Endothelial cell (in vitro differentiated cells): Measurements from ENCODE around the gene CBX2. TPM values are rescaled to one million over a fixed set of nuclear protein-coding genes. Genes with fewer than 3 reads are reported as not detected.

Source experiments
- DNase-seq: peaks from one replicate; pipeline ENCODE4 v3.0.0; 2021; ENCODE audit warnings: low spot score
- H3K27ac Mint-ChIP-seq: one replicate; pipeline ENCODE4 v1.8.0; 2021; ENCODE audit warnings: mixed read lengths, inconsistent platforms; ENCODE audit not compliant: unreplicated experiment
- H3K27me3 Mint-ChIP-seq: one replicate; pipeline ENCODE4 v1.8.0; 2021; ENCODE audit warnings: mild to moderate bottlenecking, moderate library complexity, mixed read lengths, inconsistent platforms; ENCODE audit not compliant: unreplicated experiment
- H3K36me3 Mint-ChIP-seq: one replicate; pipeline ENCODE4 v1.8.0; 2021; ENCODE audit warnings: mild to moderate bottlenecking, low read depth, mixed read lengths, inconsistent platforms; ENCODE audit not compliant: unreplicated experiment
- H3K4me1 Mint-ChIP-seq: one replicate; pipeline ENCODE4 v1.8.0; 2021; ENCODE audit warnings: mild to moderate bottlenecking, mixed read lengths, inconsistent platforms; ENCODE audit not compliant: unreplicated experiment
- H3K4me3 Mint-ChIP-seq: one replicate; pipeline ENCODE4 v1.8.0; 2021; ENCODE audit warnings: mild to moderate bottlenecking, mixed read lengths, inconsistent platforms; ENCODE audit not compliant: unreplicated experiment
- H3K9me3 Mint-ChIP-seq: one replicate; pipeline ENCODE4 v1.8.0; 2021; ENCODE audit warnings: mixed read lengths, inconsistent platforms; ENCODE audit not compliant: unreplicated experiment
- total RNA-seq: library from RNA; stranded (reverse); fragmentation: NEBNext Ultra II Directional; extraction: Animal tissue kit (Norgen Biotek cat#: 25700); gene quantifications from one replicate; pipeline ENCODE4 v1.2.1, GENCODE V29; 2021; ENCODE audit not compliant: unreplicated experiment
- TF ChIP-seq, protein P1 (sequence below): fragments of 200-600 bp; sonication (generic); IDR thresholded peaks from one replicate; pipeline ENCODE4 v1.5.0; 2021; ENCODE audit warnings: antibody characterized with exemption; ENCODE audit not compliant: unreplicated experiment

The CBX2 gene
- total RNA-seq, 1 donor from 2014 or later = 50.0 TPM

DNA sequence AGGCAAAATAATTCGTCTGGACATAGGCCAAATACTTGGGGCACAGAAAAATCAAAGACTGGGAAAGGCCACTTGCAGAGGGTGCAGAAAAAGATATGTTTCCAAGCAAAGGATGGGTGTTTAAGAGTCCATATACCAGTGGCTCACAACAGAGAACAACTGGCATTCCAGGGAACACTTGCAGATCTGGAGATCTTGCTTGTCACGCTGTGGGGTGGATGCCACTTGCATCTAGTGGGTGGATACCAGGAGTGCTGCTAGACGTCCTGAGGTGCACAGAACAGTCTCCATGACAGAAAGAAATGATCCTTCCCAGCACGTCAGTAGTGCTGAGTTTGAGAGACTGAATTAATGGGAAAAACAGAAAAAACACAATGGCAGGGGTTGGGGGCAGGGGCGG lies 10.5 kb downstream of the CBX2 start:
- no peak for DNase-seq
- no peaks in the 10 kb centered on the region for H3K9me3 Mint-ChIP-seq
- no peak overlapping the region for H3K27ac Mint-ChIP-seq
- no peak overlapping the region for H3K4me3 Mint-ChIP-seq
- peaks cover 10% of the 10 kb centered on the region for H3K36me3 Mint-ChIP-seq
- peaks cover 4% of the 10 kb centered on the region for H3K4me1 Mint-ChIP-seq
- peaks cover 9% of the 10 kb centered on the region for H3K27me3 Mint-ChIP-seq
- TF ChIP-seq, protein P1, sequence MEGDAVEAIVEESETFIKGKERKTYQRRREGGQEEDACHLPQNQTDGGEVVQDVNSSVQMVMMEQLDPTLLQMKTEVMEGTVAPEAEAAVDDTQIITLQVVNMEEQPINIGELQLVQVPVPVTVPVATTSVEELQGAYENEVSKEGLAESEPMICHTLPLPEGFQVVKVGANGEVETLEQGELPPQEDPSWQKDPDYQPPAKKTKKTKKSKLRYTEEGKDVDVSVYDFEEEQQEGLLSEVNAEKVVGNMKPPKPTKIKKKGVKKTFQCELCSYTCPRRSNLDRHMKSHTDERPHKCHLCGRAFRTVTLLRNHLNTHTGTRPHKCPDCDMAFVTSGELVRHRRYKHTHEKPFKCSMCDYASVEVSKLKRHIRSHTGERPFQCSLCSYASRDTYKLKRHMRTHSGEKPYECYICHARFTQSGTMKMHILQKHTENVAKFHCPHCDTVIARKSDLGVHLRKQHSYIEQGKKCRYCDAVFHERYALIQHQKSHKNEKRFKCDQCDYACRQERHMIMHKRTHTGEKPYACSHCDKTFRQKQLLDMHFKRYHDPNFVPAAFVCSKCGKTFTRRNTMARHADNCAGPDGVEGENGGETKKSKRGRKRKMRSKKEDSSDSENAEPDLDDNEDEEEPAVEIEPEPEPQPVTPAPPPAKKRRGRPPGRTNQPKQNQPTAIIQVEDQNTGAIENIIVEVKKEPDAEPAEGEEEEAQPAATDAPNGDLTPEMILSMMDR = no peak

DNA sequence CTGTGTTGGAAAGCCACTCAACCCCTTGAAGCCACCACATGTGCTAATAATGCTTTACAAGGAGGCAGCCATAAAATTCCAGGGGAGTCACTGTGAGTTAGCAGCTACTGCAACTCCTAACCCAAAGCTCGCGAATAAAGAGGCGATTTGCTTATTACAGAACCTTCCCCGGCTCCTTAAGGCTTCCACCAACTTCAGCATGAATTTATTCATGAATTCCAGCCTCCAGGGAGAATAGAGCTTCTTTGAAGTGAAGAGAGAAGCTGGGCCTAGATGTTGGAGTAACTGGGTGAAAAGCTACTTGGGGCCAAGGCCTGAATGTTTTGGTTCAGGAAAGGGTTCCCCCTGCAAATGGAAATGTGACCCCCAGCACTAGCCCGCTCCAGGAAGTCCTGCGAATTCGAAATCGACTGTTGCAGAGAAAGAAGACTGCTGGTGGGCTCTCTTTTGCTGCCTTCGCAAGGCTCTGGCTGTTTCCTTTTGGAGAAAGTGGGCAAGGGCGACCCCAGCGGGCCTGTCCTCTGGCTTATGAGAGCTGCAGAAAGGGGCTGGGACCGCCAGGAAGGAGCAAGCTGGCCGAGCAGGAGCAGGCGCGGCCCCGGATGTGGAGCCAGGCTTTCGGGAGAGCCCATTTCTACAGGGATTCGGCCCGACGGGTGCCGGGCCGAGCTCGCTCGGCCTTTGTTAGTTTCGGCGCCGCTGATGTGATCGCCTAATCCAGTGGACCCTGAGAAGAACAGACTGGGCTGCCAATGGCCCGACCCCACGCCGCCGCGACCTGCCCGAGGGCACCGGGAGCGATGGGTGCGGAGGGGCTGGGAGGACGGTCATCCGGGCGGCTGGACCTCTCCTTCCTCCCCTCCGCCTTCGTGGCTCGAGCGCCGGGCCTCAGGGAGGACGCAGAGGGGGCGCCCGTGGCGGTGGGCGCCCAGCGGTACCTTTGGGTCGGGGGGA lies 11.3 kb downstream of the CBX2 start:
- Mint-ChIP-seq H3K9me3 (no peaks in the 10 kb centered on the region), H3K27ac (no peak overlapping the region), H3K4me3 (no peak overlapping the region), H3K36me3 (peaks cover 7% of the 10 kb centered on the region), H3K27me3 (peaks cover 12% of the 10 kb centered on the region), H3K4me1 (peaks cover 8% of the 10 kb centered on the region)
- TF ChIP-seq, protein P1 = no peak
- DNase-seq = no peak

DNA sequence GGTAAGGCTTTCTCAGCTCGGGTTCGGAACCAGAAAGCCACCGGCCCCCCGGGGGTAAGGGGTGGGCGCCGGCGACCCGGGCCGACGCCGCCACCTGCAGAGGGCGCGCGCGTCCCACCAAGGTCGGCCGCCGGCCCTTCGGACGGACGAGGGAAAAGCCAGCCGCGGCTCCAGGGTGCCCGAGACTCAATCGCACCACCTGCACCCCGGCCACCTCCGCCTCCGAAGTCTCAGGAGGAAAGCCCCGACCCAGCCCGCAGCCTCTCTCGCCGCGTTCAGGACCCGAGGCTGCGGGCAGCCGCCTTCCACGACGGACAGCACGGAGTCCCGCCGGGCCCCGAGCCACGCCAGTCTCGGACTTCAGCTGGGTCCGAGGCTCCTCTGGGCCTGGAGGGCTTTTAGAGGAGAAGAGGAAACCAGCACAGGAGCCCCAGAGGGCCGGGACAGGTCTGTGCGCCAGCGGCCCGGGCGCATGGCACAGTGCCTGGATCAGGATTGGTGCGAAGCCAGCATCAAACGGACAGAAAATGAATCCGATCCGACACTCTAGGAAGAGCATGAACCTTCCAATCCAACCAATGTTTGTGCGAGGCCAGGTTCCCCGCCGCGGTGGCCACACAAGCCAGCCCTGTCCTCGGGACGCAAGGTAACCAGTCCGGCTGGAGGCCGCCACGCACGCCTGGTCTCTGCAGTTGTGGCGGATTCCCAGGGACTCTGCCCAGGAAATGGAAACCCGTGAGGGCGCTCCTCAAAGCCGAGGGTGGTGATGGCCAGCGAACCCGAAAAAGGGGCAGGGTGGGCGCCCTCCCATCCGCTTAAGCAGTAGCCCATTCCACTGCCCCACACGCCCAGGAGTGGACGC lies 12.2 kb downstream of the CBX2 start:
- TF ChIP-seq, protein P1 = peak; percentile 71
- peaks cover 2% of the 10 kb centered on the region for H3K36me3 Mint-ChIP-seq
- peak; percentile 66 for DNase-seq
- no peak overlapping the region for H3K4me3 Mint-ChIP-seq
- H3K9me3 Mint-ChIP-seq = no peaks in the 10 kb centered on the region
- H3K4me1 Mint-ChIP-seq = peaks cover 8% of the 10 kb centered on the region
- H3K27me3 Mint-ChIP-seq = peaks cover 12% of the 10 kb centered on the region
- no peak overlapping the region for H3K27ac Mint-ChIP-seq

DNA sequence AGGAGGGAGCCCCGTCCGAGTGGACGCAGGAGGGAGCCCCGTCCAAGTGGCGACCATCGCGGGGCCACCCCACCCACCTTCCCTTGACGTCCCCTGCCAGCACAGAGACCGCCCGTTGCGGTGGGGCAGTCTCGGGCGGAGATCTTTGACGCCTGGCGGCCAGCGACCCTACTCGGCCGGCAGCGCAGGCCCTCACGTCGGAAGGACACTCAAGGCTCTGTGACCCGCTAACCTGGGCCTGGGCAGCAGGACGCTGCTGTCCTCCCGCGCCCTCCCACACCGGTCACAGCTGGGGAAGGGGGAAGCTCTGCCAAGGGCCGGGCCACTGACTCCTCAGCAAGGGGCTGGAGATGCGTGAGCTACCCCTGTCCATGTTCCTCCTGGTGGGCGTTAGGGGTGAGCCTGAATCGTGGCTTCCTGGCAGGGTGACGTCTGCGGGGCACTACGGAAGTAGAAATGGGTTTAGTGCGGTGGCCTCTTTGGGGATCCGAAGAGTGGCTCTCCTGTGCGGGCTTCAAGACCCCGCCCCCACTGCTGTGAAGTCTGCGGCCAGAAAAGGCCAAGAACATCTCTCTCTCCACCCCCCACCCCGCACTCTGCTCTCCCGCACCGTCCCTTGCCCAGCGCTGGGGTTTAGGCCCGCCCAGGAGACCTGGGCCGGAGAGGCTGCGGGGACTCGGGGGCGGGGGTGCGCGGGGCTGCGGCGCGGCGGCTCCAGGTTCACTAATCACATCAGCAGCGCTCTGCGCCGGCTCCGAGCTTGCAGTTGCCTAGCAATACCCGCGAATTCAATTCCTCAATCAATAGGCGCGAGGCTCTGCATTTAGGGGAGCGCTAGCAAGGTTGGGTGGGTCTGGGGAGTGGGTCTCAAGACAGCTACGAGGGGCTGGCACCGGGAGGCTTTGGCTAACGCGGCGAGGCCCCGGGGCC lies 13.1 kb downstream of the CBX2 start:
- no peak for DNase-seq
- peaks cover 17% of the 10 kb centered on the region for H3K27me3 Mint-ChIP-seq
- no peak overlapping the region for H3K4me3 Mint-ChIP-seq
- H3K27ac Mint-ChIP-seq = no peak overlapping the region
- H3K36me3 Mint-ChIP-seq = peaks cover 5% of the 10 kb centered on the region
- H3K4me1 Mint-ChIP-seq = peaks cover 13% of the 10 kb centered on the region
- no peaks in the 10 kb centered on the region for H3K9me3 Mint-ChIP-seq
- TF ChIP-seq, protein P1 = no peak
